ENCODE measurements around the gene SLC18A3. TPM values are rescaled to one million over a fixed set of nuclear protein-coding genes. Genes with fewer than 3 reads are reported as not detected.

The SLC18A3 gene
- total and polyA plus RNA-seq, 9 donors, result 0.16 TPM; not detected in 8

GRCh38 chr10:49577182-49577925, 32.8 kb upstream of the SLC18A3 start:
- DNase-seq, result no peak
- WGBS (ENCODE audit: insufficient coverage), result no CpG with 5 or more reads among the region's 2 CpGs

GRCh38 chr10:49578392-49578791, 31.7 kb upstream of the SLC18A3 start:
- Histone ChIP-seq H3K27ac (ENCODE audit: low read length) (no peak overlapping the region), H3K4me1 (ENCODE audit: control insufficient read depth, insufficient read depth, low read length) (no peaks in the 10 kb centered on the region), H3K9me3 (replicated peaks; ENCODE audit: control insufficient read depth, low read depth, low read length) (no peaks in the 10 kb centered on the region), H3K36me3 (ENCODE audit: control insufficient read depth, insufficient read depth, low read length) (no peaks in the 10 kb centered on the region), H3K27me3 (ENCODE audit: control insufficient read depth, insufficient read depth, low read length) (peaks cover 2% of the 10 kb centered on the region), H3K4me3 (ENCODE audit: low read length) (no peak overlapping the region)
- no peak for DNase-seq
- 85% methylated on average over 2 of the region's 3 CpGs for WGBS (ENCODE audit: insufficient coverage)

More at GRCh38 chr10:49577182-49577925, 32.8 kb upstream of the SLC18A3 start:
- Histone ChIP-seq H3K4me3 (ENCODE audit: low read length) (no peak overlapping the region), H3K9me3 (replicated peaks; ENCODE audit: control insufficient read depth, low read depth, low read length) (no peaks in the 10 kb centered on the region), H3K27me3 (ENCODE audit: control insufficient read depth, insufficient read depth, low read length) (peaks cover 2% of the 10 kb centered on the region), H3K4me1 (ENCODE audit: control insufficient read depth, insufficient read depth, low read length) (no peaks in the 10 kb centered on the region), H3K27ac (ENCODE audit: low read length) (no peak overlapping the region), H3K36me3 (ENCODE audit: control insufficient read depth, insufficient read depth, low read length) (no peaks in the 10 kb centered on the region)

GRCh38 chr10:49579621-49580020, 30.5 kb upstream of the SLC18A3 start:
- Histone ChIP-seq H3K36me3 (ENCODE audit: control insufficient read depth, insufficient read depth, low read length) (no peaks in the 10 kb centered on the region), H3K9me3 (replicated peaks; ENCODE audit: control insufficient read depth, low read depth, low read length) (no peaks in the 10 kb centered on the region), H3K27ac (ENCODE audit: low read length) (no peak overlapping the region), H3K4me1 (ENCODE audit: control insufficient read depth, insufficient read depth, low read length) (no peaks in the 10 kb centered on the region), H3K4me3 (ENCODE audit: low read length) (no peak overlapping the region), H3K27me3 (ENCODE audit: control insufficient read depth, insufficient read depth, low read length) (peaks cover 2% of the 10 kb centered on the region)
- 40% methylated on average over 1 of the region's 2 CpGs for WGBS (ENCODE audit: insufficient coverage)
- DNase-seq, result no peak

GRCh38 chr10:49585387-49585786, 24.7 kb upstream of the SLC18A3 start:
- no peaks in the 10 kb centered on the region for H3K4me1 ChIP-seq (ENCODE audit: control insufficient read depth, insufficient read depth, low read length)
- no peak overlapping the region for H3K4me3 ChIP-seq (ENCODE audit: low read length)
- H3K9me3 ChIP-seq (replicated peaks; ENCODE audit: control insufficient read depth, low read depth, low read length), result no peaks in the 10 kb centered on the region
- no peaks in the 10 kb centered on the region for H3K36me3 ChIP-seq (ENCODE audit: control insufficient read depth, insufficient read depth, low read length)
- DNase-seq, result no peak
- H3K27ac ChIP-seq (ENCODE audit: low read length), result no peak overlapping the region
- H3K27me3 ChIP-seq (ENCODE audit: control insufficient read depth, insufficient read depth, low read length), result no peaks in the 10 kb centered on the region

GRCh38 chr10:49587981-49588380, 22.1 kb upstream of the SLC18A3 start:
- Histone ChIP-seq H3K4me3 (ENCODE audit: low read length) (no peak overlapping the region), H3K9me3 (replicated peaks; ENCODE audit: control insufficient read depth, low read depth, low read length) (no peaks in the 10 kb centered on the region), H3K4me1 (ENCODE audit: control insufficient read depth, insufficient read depth, low read length) (no peaks in the 10 kb centered on the region), H3K27me3 (ENCODE audit: control insufficient read depth, insufficient read depth, low read length) (no peaks in the 10 kb centered on the region), H3K27ac (ENCODE audit: low read length) (no peak overlapping the region), H3K36me3 (ENCODE audit: control insufficient read depth, insufficient read depth, low read length) (no peaks in the 10 kb centered on the region)
- no peak for DNase-seq
- no CpG with 5 or more reads among the region's 4 CpGs for WGBS (ENCODE audit: insufficient coverage)

GRCh38 chr10:49592726-49593563, 17.2 kb upstream of the SLC18A3 start:
- no peaks in the 10 kb centered on the region for H3K36me3 ChIP-seq (ENCODE audit: control insufficient read depth, insufficient read depth, low read length)
- H3K9me3 ChIP-seq (replicated peaks; ENCODE audit: control insufficient read depth, low read depth, low read length), result no peaks in the 10 kb centered on the region
- WGBS (ENCODE audit: insufficient coverage), result 0% methylated on average over 2 of the region's 9 CpGs
- no peak overlapping the region for H3K27ac ChIP-seq (ENCODE audit: low read length)
- no peaks in the 10 kb centered on the region for H3K4me1 ChIP-seq (ENCODE audit: control insufficient read depth, insufficient read depth, low read length)
- peak; percentile 39 for DNase-seq
- no peak overlapping the region for H3K4me3 ChIP-seq (ENCODE audit: low read length)
- peaks cover 3% of the 10 kb centered on the region for H3K27me3 ChIP-seq (ENCODE audit: control insufficient read depth, insufficient read depth, low read length)

- peaks cover 3% of the 10 kb centered on the region for H3K27me3 ChIP-seq (ENCODE audit: control insufficient read depth, insufficient read depth, low read length)
- no peaks in the 10 kb centered on the region for H3K9me3 ChIP-seq (replicated peaks; ENCODE audit: control insufficient read depth, low read depth, low read length)
- 97% methylated on average over 5 of the region's 6 CpGs for WGBS (ENCODE audit: insufficient coverage)
- H3K4me3 ChIP-seq (ENCODE audit: low read length), result no peak overlapping the region
- no peaks in the 10 kb centered on the region for H3K4me1 ChIP-seq (ENCODE audit: control insufficient read depth, insufficient read depth, low read length)
- no peak overlapping the region for H3K27ac ChIP-seq (ENCODE audit: low read length)
- no peak for DNase-seq
- H3K36me3 ChIP-seq (ENCODE audit: control insufficient read depth, insufficient read depth, low read length), result no peaks in the 10 kb centered on the region
Observed at GRCh38 chr10:49593564-49593875, 16.6 kb upstream of the SLC18A3 start.

- H3K27me3 ChIP-seq (ENCODE audit: control insufficient read depth, insufficient read depth, low read length), result peaks cover 3% of the 10 kb centered on the region
- no peak overlapping the region for H3K4me3 ChIP-seq (ENCODE audit: low read length)
- no peak overlapping the region for H3K27ac ChIP-seq (ENCODE audit: low read length)
- no peaks in the 10 kb centered on the region for H3K9me3 ChIP-seq (replicated peaks; ENCODE audit: control insufficient read depth, low read depth, low read length)
- H3K36me3 ChIP-seq (ENCODE audit: control insufficient read depth, insufficient read depth, low read length), result no peaks in the 10 kb centered on the region
- no peaks in the 10 kb centered on the region for H3K4me1 ChIP-seq (ENCODE audit: control insufficient read depth, insufficient read depth, low read length)
- 77% methylated on average over 2 of the region's 4 CpGs for WGBS (ENCODE audit: insufficient coverage)
- no peak for DNase-seq
Observed at GRCh38 chr10:49593998-49594397, 16.1 kb upstream of the SLC18A3 start.

- peak; percentile 50 for DNase-seq
- Histone ChIP-seq H3K9me3 (replicated peaks; ENCODE audit: control insufficient read depth, low read depth, low read length) (no peaks in the 10 kb centered on the region), H3K36me3 (ENCODE audit: control insufficient read depth, insufficient read depth, low read length) (no peaks in the 10 kb centered on the region), H3K4me3 (ENCODE audit: low read length) (no peak overlapping the region), H3K4me1 (ENCODE audit: control insufficient read depth, insufficient read depth, low read length) (no peaks in the 10 kb centered on the region), H3K27ac (ENCODE audit: low read length) (no peak overlapping the region), H3K27me3 (ENCODE audit: control insufficient read depth, insufficient read depth, low read length) (peaks cover 3% of the 10 kb centered on the region)
- WGBS (ENCODE audit: insufficient coverage), result 3% methylated on average over 6 of the region's 6 CpGs
Observed at GRCh38 chr10:49594594-49594993, 15.5 kb upstream of the SLC18A3 start.

- WGBS (ENCODE audit: insufficient coverage), result 69% methylated on average over 4 of the region's 10 CpGs
- no peak for DNase-seq
- Histone ChIP-seq H3K36me3 (ENCODE audit: control insufficient read depth, insufficient read depth, low read length) (no peaks in the 10 kb centered on the region), H3K27me3 (ENCODE audit: control insufficient read depth, insufficient read depth, low read length) (peaks cover 3% of the 10 kb centered on the region), H3K4me1 (ENCODE audit: control insufficient read depth, insufficient read depth, low read length) (no peaks in the 10 kb centered on the region), H3K4me3 (ENCODE audit: low read length) (no peak overlapping the region), H3K27ac (ENCODE audit: low read length) (no peak overlapping the region), H3K9me3 (replicated peaks; ENCODE audit: control insufficient read depth, low read depth, low read length) (no peaks in the 10 kb centered on the region)
Observed at GRCh38 chr10:49595003-49595712, 15.0 kb upstream of the SLC18A3 start.
